PC-3 (cell line): Measurements from ENCODE around the gene RCE1. TPM values are rescaled to one million over a fixed set of nuclear protein-coding genes. Genes with fewer than 3 reads are reported as not detected.

ENCODE experiments used
- ATAC-seq: fragments of 200-7000 bp; cut with Tn5 transposase; 2 replicates; pipeline ENCODE4 v1.9.1; 2020; ENCODE audit warnings: mild to moderate bottlenecking, moderate library complexity
- BruUV-seq: library from RNA; stranded (reverse); fragments of 400-500 nt; replicated peaks from 2 replicates; lab custom pipeline; 2021; lab: Mats Ljungman, UMichigan
- CTCF ChIA-PET: fragments of 300-600 bp; sonication (Branson Sonifier 250); formaldehyde crosslinking; loops from one replicate; lab custom pipeline; 2022; ENCODE audit warnings: antibody characterized with exemption; lab: Charles Lee
- POLR2A ChIA-PET: fragments of 300-600 bp; sonication (Branson Sonifier 250); formaldehyde crosslinking; loops from one replicate; lab custom pipeline; 2022; ENCODE audit warnings: antibody characterized with exemption; ENCODE audit not compliant: unreplicated experiment; lab: Charles Lee
- DNase-seq: peaks from one replicate; pipeline ENCODE4 v3.0.0-alpha.2; 2015
- H2AFZ ChIP-seq: fragments of 300-600 bp; sonication (generic); 2 replicates; pipeline ENCODE4 v1.6.0; 2016; ENCODE audit warnings: antibody characterized with exemption, low read length
- H3F3A ChIP-seq: fragments of 300-600 bp; sonication (generic); one replicate; pipeline ENCODE4 v1.6.0; 2017; ENCODE audit warnings: antibody characterized with exemption, low read length, control low read depth, mild to moderate bottlenecking; ENCODE audit not compliant: unreplicated experiment
- H3K27ac ChIP-seq: fragments of 300-600 bp; sonication (generic); 2 replicates; pipeline ENCODE4 v1.5.1; 2016; ENCODE audit warnings: mild to moderate bottlenecking, low read length
- H3K27me3 ChIP-seq: fragments of 300-600 bp; sonication (generic); 2 replicates; pipeline ENCODE4 v1.6.1; 2016; ENCODE audit warnings: low read length, mixed read lengths
- H3K36me3 ChIP-seq: fragments of 300-600 bp; sonication (generic); 2 replicates; pipeline ENCODE4 v1.6.1; 2016; ENCODE audit warnings: low read depth, mixed run types, low read length, mixed read lengths
- H3K4me1 ChIP-seq: fragments of 300-600 bp; sonication (generic); 2 replicates; pipeline ENCODE4 v1.5.1; 2016; ENCODE audit warnings: low read length; ENCODE audit not compliant: insufficient read depth
- H3K4me2 ChIP-seq: fragments of 300-600 bp; sonication (generic); 2 replicates; pipeline ENCODE4 v1.6.0; 2016; ENCODE audit warnings: low read length
- H3K4me3 ChIP-seq: fragments of 300-600 bp; sonication (generic); 2 replicates; pipeline ENCODE4 v1.5.1; 2016; ENCODE audit warnings: mild to moderate bottlenecking, low read length, mixed read lengths
- H3K79me2 ChIP-seq: fragments of 300-600 bp; sonication (generic); 2 replicates; pipeline ENCODE4 v1.6.1; 2017; ENCODE audit warnings: low read length, mixed read lengths
- H3K9ac ChIP-seq: fragments of 300-600 bp; sonication (generic); 2 replicates; pipeline ENCODE4 v1.6.0; 2016; ENCODE audit warnings: mild to moderate bottlenecking, low read length
- H3K9me2 ChIP-seq: fragments of 300-600 bp; sonication (generic); replicated peaks from 2 replicates; pipeline ENCODE4 v1.6.1; 2016; ENCODE audit warnings: mixed run types, low read length, mixed read lengths
- H3K9me3 ChIP-seq: fragments of 300-600 bp; sonication (generic); 2 replicates; pipeline ENCODE4 v1.6.1; 2016; ENCODE audit warnings: low read length, mixed read lengths
- H4K20me1 ChIP-seq: fragments of 300-600 bp; sonication (generic); 2 replicates; pipeline ENCODE4 v1.6.1; 2016; ENCODE audit warnings: low read length, mixed read lengths
- EZH2 ChIP-seq: fragments of 300-600 bp; sonication (generic); IDR thresholded peaks from one replicate; pipeline ENCODE4 v1.6.1; 2017; ENCODE audit warnings: antibody characterized with exemption, mild to moderate bottlenecking, low read length; ENCODE audit not compliant: unreplicated experiment
- EZH2phosphoT487 ChIP-seq: fragments of 300-600 bp; sonication (generic); IDR thresholded peaks from 2 replicates; pipeline ENCODE4 v1.6.1; 2018; ENCODE audit warnings: mild to moderate bottlenecking, antibody characterized with exemption, low read length, borderline replicate concordance
- intact Hi-C: fragments of 100-400 bp; cut with micrococcal nuclease; formaldehyde crosslinking; loops from 2 replicates; pipeline ENCODE4 v1.9.0; 2023
- total RNA-seq: library from RNA; depleted of rRNA; stranded (reverse); fragments of >200 nt; gene quantifications from 2 replicates; pipeline ENCODE4 v1.2.3, GENCODE V29; 2014
- TF ChIP-seq, protein P1 (sequence below): fragments of 300-600 bp; sonication (generic); conservative IDR thresholded peaks from 2 replicates; pipeline ENCODE4 v1.5.1; 2017; ENCODE audit warnings: antibody characterized with exemption, low read depth, mild to moderate bottlenecking, low read length

The RCE1 gene
- total RNA-seq, 1 experiment from 2014 or later, result 70.4 TPM

DNA sequence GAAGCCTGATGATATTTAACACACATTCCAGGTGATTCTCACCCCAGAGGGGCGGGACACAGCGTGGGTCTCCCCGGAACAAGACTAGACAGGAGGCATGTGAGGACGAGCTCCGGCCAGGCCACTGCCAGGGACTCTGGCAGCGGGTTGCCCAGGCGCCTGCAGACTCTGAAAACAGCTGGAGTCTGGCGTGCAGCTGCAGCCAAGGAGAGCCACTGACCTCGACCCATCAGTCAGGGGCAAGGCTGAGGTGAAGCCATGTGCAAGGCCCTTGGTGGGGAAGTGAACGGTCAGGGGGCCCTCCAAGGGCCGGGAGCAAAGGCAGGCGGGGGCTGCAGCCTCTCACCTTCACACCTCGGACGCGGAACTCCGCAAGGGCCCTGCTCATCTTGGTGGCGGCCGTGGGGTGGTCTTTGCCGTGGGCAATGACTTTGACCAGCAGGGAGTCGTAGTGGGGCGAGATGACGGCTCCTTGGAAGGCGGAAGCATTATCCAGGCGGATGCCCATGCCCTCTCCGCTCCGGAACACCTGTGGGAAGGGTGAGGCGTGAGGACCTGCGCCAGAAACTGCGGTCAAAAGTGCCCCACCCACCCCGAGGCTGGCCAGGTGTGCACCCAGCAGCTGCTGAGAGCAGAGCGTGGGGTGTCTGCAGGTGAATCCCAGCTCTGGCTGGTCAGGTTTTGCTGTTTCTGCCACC lies 20.3 kb downstream of the RCE1 start:
- no TSS peak for BruUV-seq
- CTCF ChIA-PET, result no interaction called here
- POLR2A ChIA-PET, result interaction anchor here (0.7 kb wide), 1 partner anchor 377 kb away, joined by 3 read pairs; no protein-coding TSS in a partner anchor

DNA sequence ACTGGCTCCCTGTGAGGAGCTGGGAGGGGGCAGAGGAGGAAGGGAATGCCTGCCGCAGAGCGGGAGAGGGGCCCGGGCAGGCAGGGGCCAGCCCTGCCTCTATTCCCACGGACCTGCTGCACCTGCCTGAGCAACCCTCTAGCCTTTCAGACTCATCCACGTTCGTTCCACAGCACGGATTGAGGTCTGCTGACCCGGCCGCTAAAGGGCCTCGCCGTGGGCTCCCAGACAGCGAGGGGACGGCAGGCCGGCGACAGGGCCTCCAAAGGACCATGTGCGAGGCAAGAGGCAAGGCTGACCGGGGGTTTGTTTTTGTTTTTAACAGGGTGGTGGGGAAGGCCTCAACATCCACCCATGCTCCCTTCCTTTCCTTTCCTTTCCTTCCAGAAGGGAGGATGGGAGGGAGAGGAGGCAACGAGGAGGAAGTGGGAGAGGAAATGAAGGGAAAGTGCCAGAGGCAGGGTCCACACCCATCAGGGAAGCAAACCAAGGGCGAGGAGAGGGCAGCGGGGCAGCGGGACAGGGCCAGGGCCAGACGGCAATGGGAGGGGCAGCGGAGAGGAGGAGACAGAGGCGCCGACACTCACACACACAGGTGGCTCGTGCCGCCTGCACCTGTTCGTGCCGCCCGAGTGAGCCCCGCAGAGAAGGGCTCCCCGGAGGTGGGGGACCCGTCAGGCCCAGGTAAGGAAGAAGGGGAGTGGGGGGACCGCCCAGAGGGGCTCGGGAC lies 21.1 kb downstream of the RCE1 start:
- no peak overlapping the region for H3K4me2 ChIP-seq
- TF ChIP-seq EZH2, result no peak
- TF ChIP-seq, protein P1, sequence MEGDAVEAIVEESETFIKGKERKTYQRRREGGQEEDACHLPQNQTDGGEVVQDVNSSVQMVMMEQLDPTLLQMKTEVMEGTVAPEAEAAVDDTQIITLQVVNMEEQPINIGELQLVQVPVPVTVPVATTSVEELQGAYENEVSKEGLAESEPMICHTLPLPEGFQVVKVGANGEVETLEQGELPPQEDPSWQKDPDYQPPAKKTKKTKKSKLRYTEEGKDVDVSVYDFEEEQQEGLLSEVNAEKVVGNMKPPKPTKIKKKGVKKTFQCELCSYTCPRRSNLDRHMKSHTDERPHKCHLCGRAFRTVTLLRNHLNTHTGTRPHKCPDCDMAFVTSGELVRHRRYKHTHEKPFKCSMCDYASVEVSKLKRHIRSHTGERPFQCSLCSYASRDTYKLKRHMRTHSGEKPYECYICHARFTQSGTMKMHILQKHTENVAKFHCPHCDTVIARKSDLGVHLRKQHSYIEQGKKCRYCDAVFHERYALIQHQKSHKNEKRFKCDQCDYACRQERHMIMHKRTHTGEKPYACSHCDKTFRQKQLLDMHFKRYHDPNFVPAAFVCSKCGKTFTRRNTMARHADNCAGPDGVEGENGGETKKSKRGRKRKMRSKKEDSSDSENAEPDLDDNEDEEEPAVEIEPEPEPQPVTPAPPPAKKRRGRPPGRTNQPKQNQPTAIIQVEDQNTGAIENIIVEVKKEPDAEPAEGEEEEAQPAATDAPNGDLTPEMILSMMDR, result no peak
- no peak for TF ChIP-seq EZH2phosphoT487

More for the DNA sequence above, 20.3 kb downstream of the RCE1 start:
- Histone ChIP-seq H3K27ac (no peak overlapping the region), H3K9ac (no peak overlapping the region), H4K20me1 (no peaks in the 10 kb centered on the region), H3F3A (no peaks in the 10 kb centered on the region), H3K4me1 (no peaks in the 10 kb centered on the region), H2AFZ (no peak overlapping the region), H3K79me2 (peaks cover 12% of the 10 kb centered on the region), H3K9me2 (no peaks in the 10 kb centered on the region), H3K27me3 (no peaks in the 10 kb centered on the region), H3K4me3 (no peak overlapping the region), H3K4me2 (no peak overlapping the region), H3K36me3 (no peaks in the 10 kb centered on the region; the same call in 1 of the 2 replicates), H3K9me3 (no peaks in the 10 kb centered on the region)
- ATAC-seq (no peak), DNase-seq (no peak)
- TF ChIP-seq EZH2phosphoT487 (no peak), EZH2 (no peak)
- TF ChIP-seq, protein P1, result no peak
- intact Hi-C loops, result no loop called here

More for the DNA sequence above, 21.1 kb downstream of the RCE1 start:
- DNase-seq (no peak), ATAC-seq (no peak)
- intact Hi-C loops, result no loop called here
- Histone ChIP-seq H3K27ac (no peak overlapping the region), H3K9me3 (no peaks in the 10 kb centered on the region), H4K20me1 (no peaks in the 10 kb centered on the region), H3K79me2 (peaks cover 4% of the 10 kb centered on the region), H3K27me3 (no peaks in the 10 kb centered on the region), H3K36me3 (no peaks in the 10 kb centered on the region; the same call in 1 of the 2 replicates), H3K4me1 (peaks cover 6% of the 10 kb centered on the region), H3K4me3 (no peak overlapping the region), H3K9ac (no peak overlapping the region), H2AFZ (no peak overlapping the region), H3F3A (no peaks in the 10 kb centered on the region), H3K9me2 (no peaks in the 10 kb centered on the region)
- CTCF ChIA-PET, result no interaction called here
- BruUV-seq, result no TSS peak
- POLR2A ChIA-PET, result no interaction called here
